ENCODE data around the gene JHY.

The JHY gene

DNA sequence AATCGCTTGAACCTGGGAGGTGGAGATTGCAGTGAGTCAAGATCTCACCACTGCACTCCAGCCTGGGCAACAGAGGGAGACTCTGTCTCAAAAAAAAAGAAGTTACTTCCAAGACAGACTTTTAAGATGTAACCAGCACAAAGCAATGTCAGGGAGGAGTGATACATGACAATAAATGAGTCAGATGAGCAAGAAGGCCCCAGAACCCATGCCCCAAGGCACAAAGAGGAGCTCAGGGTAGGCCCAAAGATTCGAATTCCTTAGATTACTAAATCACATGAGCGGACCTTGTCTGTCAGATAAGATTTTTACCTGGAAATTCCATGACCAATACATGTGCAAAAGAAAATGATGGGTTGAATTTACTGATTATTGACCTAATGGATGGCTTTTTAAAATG lies 10.5 kb upstream of the JHY start:
- no peak for DNase-seq

DNA sequence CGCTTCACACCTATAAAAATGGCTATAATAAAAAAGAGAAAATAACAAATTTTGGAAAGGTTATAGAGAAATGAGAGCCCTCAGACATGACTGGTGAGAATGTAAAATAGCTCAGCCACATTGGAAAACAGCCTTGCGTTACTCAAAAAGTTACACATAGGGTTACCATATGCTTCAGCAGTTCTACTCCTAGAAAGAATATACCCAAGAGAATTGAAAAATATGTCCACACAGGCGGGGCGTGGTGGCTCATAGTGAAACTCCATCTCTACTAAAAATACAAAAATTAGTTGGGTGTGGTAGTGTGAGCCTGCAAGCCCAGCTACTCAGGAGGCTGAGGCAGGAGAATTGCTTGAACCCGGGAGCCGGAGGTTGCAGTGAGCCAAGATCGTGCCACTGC lies 7.6 kb upstream of the JHY start:
- DNase-seq = no peak

DNA sequence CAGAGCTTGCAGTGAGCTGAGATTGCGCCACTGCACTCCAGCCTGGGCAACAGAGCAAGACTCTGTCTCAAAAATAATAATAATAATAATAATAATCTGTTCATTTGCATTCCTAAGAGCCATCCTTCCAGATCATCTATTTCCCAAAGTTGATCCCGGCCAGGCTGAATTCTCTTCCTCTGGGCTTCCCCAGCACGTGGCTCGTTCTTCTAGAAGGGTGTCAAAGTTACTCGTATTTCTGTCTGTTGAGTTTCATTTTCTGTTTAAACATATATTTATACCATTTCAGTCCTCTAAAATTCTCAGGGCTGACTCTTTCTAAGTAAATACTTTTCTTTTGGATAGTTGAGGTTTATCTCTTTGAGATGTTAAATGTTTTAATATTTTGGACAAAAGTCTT lies 4.8 kb upstream of the JHY start:
- no peak for DNase-seq

DNA sequence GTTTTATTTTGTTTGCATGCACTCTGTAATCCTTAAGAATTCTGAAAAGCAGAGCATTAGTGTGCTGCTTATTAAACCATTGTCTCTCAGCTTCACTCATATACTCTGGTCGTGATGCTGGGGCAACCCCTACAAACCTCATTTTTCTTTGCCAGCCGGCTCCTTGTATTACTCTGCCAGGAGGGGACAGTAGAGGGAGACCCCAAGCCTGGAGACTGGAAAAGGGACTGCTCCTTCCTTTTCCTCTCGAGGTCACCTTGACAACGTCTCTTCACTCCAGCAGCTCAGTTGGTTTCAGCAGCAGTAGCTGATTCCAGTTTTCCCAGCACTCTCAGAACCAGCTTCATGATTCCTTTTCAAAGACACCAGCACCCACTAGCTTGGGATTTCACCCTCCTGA lies 2.8 kb upstream of the JHY start:
- no peak for DNase-seq

DNA sequence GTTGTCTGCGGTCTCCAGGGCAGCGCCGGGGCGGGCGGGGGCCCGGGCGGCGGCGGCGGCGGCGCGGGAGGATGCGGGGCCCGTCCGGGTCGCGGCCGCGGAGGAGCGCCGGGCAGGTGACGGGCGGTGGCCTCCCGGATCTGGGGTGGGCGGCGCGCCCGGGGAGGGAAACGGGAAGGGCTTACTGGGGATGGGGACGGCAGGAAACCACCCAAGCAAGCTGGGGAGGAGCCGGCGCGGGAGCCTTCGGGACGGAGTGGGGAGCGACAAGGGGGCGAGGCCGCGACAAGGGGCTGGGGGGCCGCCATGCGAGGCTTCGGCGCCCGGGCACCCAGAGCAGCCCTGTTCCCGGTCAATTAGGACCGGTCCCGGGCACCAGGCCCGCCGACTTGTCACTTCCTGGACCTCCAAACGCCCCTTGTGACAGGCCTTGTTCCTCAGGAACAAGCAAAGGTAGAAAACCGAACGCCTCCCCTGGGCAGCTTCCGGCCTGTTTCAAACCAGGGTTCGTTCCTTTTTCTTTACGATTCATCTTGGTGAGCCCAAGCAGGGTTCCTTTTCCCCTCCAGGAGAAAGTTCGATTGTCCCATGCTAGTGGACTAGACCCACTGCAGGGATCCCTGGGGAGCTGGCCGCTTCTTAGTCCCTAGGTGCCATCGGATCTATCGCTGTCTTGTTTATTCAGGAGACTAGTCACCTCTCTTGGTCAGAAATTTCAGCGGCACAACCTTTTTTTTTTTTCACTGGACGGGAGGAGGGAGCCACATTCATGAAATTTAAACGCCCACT lies 492 bp downstream of the JHY start:
- no peak for DNase-seq

DNA sequence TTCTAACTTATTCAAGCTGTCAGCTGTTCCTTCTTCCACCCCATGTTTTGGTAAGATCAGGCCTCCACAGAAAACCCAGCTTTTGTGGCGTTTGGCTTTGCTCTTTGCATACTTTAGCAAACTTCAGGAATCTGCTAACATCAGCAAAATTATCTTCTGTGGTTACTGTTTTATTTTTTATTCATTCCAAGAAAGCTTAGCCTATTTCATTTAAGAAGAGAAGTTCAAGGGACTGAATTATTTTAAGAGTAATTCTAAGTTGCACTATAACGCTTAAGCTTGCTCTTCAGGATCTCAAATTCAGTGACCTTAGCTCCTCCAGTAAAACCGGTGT lies 1.1 kb downstream of the JHY start:
- DNase-seq = no peak

DNA sequence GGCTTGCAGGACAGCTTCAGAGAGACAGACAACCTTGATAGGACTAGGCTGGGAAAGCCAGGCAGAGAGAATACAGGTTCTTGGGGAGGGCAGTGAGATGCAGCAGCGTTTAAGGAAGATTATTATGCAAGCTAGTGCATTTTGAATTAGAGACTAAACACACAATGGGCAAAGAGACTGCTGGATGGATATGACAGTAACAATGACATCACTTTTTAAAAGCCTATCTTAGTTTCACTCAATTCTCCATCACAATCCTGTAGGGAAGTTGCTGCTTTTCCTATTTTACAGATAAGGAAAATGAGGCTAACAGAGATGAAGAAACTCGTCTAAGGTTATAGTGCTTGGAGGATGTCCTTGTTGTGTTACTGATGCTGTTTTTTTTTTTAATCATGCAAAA lies 5.6 kb downstream of the JHY start:
- no peak for DNase-seq

DNA sequence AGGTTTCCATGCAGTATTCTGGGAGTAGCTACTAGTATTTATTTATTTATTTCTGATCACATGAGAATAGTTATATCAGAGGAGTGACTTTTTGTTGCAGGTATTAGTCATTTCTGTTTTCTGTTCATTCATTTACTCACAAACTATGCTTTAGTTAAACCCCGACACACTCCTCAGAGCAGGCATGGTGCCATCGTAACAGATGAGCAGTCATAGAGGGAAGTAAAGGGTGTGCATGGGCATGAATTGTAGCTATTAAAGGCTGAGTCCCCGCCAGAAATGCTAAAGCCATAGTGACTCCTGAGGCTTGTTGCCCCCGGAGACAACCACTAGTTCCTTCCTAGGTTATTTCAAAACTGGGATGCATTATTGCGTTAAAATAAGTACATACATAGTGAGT lies 10.6 kb downstream of the JHY start:
- DNase-seq = peak; percentile 12

DNA sequence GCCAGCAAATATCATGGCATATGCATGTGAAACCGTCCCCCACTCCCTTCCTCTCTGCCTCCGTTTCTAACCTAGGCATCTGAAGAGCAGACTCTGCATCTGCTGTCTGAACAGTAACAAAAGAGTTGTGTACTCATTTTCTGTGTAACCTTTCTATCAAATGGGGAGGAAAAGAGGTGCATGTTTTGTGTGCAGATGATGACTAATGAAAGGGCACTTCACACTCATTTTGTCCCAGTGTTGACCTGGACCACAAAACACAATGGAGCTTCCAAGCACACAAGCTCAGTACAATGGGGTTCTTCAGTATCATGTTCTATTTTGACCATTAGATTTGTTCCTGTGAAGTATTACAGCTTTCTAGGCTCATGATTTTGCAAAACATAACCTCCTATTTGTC lies 13.0 kb downstream of the JHY start:
- DNase-seq = peak; percentile 89

DNA sequence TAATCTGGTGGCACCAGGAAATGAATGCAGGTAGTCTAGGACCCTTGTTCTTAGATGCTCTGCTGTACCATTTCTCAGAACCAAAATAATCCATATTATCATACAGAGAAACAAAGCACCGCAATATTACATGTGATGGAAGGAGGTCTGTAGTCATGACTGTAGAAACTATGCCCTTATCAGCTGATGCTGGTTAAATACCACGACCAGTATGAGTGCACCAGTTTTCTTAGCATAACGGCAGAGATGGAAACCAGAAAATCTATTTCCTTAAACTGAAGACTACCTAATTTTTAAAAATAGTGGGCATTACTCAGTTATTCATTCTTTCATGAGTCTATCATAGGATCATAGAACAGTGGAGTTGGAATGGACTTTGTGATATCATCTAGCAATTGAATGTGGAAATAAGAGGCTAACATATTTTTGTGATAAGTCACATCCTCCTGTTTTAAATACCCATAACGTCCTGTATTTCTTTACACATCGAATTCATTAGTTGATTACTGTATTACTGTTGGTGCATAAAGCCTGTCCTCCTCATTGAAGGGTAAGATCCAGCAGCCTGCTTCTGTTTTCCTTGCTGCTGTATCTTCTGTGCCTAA lies 15.1 kb downstream of the JHY start:
- DNase-seq = no peak

DNA sequence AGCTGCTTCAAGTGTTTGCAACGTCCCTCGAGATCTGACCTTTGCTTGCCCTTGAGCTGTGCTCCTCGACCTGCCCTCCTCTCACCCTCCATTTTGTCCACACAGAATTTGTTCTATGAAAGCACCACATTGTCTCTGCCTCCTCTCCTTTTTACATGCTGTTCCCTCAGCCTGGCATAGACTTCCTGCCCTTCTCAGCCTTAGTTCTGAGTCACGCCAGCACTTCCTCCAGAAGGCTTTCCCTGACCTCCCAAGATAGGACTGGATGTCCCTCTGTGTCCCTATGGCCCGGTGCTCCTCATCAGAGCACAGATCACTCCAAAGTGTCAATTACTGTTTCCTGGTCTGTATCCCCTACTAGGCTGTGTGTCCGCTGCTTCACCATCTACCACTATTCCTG lies 16.2 kb downstream of the JHY start:
- DNase-seq = no peak

DNA sequence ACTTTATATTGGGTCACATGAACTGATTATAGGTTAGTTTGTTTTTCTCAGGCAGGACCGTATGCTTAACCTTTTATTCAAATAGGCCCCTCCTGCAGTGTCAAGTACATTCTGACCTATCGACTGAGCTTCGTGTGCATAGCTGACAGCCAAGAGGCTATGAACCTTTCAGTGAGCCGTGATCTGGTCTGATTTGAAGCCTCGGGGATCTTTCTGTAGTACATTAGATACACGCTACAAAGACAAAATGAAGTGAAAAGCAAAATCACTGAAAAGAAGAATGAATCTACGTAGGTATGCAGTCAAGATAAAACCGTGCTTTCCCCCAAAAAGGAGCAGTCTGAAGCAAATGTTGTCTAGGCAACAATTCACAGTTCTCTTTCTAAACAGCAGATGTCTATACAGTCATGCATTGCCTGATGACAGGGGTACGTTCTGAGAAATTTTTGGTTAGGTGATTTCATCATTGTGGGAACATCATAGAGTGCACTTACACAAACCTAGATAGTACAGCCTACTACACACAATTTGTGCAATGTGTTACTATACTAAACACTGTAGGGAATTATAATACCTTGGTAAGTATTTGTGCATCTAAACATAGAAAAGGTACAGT lies 18.1 kb downstream of the JHY start:
- peak; percentile 46 for DNase-seq

DNA sequence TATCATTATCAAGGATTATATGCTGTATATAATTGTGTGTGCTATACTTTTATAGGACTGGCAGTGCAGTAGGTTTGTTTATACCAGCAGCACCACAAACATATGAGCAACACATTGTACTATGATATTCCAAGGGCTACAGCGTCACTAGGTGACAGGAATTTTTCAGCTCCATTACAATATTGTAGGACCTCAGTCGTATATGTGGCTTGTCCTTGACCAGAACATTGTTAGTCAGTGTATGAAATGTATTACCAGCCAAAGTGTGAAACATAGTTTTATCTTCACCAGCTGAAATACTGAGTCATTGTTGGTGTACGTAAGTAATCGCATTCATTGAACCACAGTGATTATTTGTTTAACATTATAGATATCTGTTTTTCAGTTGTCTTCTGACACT lies 20.4 kb downstream of the JHY start:
- no peak for DNase-seq

DNA sequence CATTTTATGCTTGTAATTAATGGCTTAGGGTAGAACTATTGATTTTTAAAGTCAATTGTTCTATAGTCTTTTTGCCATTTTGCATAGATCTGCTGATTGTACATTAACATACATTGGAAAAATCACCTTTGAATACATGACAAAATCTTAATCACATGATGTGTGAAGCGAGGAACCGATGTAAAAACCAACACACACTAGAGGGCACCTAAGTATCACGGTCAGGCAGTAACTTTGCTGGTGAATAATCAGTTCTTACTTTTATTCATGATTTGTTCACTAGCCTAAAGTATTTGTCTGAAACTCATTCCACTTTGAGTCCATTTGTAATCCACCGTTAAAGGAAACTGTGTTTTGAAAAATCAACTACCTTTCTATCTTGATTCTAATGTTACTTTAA lies 28.2 kb downstream of the JHY start:
- no peak for DNase-seq

DNA sequence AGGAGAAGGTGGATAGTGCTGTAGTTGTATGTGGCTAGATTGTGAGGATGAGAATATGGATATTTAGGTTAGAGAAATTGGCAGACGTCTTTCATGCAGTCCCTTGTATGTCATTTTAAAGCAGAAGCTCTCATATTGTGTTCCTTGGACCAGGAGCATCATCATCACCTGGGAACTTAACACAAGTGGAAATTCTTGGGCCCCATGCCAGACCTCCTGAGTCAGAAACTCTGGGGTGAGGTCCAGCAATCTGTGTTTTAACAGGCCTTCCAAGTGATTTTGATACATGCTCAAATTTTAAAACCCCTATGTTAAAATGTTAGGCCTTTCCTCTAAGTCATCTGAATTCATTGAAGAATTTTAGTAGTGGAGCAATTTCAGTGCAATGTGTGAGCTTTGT lies 34.8 kb downstream of the JHY start:
- DNase-seq = no peak

DNA sequence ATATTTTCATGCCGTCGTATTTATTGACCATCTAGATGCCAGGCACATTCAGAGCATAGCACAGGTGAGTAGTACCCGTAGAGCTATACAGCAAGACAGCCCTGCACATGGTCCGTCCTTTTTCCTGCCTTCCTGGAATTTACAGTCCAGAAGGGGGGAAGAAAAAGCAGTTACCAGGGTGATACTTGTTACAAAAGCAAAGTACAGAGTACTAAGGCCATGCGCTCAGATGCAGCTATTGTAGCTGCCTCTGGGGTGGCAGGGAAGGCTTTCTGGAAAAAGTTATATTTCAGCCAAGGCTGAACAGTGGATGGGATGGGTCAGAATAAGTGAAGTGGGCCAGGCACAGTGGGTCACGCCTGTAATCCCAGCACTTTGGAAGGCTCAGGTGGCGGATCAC lies 36.2 kb downstream of the JHY start:
- DNase-seq = no peak

DNA sequence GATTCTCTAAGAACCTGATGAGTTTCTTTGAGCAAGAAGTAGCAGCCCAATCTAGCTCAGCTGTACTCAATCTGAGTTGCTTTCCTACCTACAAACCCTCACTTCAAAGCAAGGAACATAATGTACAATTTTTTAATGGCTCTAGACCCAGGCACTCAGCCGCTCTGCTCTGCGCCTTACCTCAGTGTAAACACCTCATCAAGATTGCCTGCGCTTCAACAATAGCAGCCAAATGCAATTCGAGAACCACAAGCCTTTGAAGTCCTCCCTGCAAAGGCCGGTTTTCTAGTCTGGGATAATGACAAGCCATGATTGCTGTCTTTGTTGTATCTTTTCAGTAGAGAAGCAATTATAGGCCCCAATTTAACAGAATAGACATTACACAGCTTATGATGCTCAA lies 38.0 kb downstream of the JHY start:
- peak; percentile 61 for DNase-seq

DNA sequence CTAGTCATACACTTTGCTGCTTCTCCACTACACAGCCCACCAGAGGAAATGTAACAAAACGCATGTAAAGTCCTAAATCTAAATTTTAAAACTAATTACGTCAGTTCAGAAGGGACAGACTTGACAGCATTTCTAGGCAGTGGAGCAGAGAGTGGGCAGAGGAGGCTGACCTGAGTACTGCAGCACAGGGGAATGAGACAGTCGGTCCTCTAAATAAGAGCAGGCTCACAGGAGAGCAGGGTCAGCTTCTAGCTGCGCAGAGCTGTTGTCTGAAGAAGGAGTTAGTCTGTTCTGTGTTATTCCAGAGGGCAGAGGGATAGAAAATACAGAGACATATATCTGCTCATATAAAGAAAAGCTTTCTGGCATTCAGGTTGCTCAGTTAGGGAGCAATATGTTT lies 40.3 kb downstream of the JHY start:
- DNase-seq = no peak

DNA sequence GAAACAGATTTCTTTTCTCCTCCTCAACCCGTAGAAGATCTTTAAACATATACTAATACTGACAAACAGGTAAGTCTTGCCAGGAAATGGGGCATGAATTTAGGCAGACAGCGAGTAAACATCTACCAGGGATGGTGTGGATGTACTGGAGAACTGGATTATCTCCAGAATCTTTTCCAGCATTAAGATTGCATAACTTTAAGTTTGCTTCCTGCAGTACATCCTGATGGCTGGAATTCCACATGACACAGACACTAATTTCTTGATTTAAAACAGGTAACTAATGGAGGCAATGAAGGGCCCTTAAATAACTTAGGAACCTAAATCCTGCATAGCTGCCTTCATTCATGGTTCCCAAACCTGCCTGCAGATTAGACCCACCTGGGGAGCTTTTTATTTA lies 40.7 kb downstream of the JHY start:
- DNase-seq = no peak

DNA sequence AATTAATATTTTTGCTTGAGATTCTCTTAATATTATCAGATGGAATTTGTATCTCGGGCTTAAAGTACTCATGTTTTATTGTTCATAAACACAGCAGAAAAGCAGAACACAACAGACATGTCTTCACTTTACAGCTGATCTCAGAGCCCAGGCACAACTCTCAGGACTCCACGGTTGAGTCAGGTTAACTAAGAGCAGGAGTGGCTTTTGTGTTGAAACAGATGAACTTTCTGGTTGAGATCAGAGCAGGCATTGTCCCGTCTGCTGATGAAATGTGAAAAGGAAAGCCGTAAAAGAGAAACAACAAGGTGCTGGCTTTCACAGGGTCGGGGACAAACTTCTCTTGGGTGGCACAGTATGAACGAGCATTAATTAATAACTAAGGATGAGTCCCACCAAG lies 49.0 kb downstream of the JHY start:
- DNase-seq = no peak

DNA sequence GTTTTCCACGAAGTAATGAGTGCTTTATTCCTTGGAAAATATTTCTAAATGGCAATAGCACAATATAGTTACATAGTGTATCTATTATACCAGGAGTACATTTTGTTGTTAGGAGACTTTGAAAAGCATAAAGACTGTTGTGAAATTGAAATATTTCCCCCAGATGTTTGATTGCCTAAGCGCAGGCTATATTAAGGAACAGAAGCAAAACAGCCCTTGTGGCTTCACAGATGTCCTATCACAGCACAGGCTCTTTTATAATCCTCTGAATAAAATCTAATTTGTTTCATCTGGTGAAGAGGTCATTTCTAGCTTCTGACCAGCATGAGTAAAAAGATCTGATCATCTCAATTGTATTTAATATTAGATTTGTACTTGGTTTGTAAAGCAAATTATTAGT lies 50.9 kb downstream of the JHY start:
- no peak for DNase-seq

DNA sequence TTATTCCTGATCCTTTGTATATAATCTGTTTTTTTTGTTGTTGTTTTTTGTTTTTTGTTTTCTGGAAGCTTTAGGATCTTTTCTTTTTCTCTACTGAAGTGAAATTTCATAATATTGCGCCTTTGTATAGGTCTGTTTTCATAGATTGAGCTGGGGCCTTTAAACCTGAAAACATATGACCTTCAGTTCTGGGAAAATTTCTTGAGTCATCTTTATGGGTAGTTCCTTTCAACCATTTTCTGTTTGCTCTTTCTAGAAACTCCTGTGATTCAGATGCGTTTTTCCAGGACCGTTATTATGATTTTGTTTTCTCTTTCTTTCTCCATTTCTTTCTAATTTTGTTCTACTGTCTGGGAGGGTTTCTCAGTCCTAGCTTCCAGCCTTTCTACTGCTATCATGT lies 55.4 kb downstream of the JHY start:
- no peak for DNase-seq

DNA sequence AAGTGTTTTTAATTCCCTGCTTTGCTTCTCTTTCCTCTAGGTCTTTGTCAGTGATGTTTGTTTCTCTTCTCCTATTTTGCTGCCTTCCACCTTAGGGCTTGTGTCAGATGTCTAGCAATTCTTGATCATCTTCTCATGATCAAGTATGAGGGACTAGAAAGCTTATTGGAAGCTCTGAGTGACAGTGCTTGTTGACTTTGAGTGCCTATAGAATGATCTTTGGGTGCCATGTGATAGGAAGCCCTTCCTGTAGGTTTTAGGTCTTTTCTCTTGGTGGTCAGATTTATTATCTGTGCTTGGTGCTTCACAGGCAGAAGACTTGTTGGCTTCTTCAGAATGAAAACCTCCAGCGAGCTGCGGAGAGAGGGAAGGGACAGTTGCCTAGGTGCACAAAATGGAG lies 56.0 kb downstream of the JHY start:
- no peak for DNase-seq

DNA sequence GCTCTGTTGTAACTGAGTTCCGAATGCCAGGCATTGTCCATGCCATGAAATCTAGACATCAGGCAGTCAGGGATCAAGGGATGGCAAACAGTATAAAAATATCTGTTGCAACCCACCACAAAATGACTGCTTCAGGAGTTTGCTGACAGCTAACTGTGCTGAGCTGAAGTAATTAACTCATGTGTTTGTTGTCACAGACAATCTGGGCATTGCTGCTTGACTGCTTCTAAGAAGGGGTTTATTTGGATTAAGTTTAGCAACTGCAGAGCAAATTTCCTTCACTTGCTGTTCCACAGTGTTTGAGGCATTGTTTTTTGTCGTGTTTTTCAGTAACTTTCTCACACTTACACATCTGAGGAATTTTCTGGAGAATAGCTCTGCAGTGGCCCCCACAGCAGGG lies 68.7 kb downstream of the JHY start:
- no peak for DNase-seq

DNA sequence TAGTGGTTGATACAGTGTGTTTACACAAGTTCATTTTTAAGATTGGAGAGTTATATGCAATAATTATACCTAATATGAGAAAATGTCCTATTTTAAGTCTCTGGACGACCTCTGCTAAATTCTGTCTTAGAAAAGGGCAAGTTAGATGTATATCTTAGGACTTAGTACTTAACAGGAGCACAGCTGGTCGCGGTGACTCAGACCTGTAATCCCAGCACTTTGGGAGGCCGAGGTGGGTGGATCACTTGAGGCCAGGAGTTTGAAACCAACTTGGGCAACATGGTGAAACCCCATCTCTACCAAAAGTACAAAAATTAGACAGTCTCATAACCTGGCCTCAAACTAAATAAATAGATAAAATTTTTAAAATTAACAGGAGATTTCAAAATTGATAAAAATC lies 71.9 kb downstream of the JHY start:
- no peak for DNase-seq

Data from NCI-H2029 treated with DMSO at 0.1 percent for 48 hours (cell line).